NCI-H2081 (cell line): ENCODE results near the gene ZBTB8B.
"Not testable (repeated sequence)": the region's sequence is repeated elsewhere in the genome, so short reads cannot be mapped to it uniquely, and the experiment has no call there.

Experiments used
- DNase-seq, 2 experiments: peaks; one replicate each; lab custom pipeline; 2025; lab: John Stamatoyannopoulos, UW

The ZBTB8B gene

DNA sequence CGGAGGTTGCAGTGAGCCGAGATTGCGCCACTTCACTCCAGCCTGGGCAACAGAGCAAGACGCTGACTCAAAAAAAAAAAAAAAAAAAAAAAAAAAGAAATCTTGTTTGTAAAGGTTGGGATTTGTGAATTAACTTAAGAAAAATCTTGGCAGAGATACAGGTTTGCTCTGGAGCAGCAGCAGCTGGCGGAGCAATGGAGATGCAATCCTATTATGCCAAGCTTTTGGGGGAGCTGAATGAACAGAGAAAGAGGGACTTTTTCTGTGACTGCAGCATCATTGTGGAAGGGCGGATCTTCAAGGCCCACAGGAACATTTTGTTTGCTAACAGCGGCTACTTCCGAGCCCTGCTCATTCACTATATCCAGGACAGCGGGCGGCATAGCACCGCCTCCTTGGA, 5.6 kb downstream of the ZBTB8B start:
- no peak for DNase-seq

GRCh38 chr1:32470991-32471694, 6.3 kb downstream of the ZBTB8B start:
- no peak for DNase-seq

- DNase-seq = no peak
Observed at GRCh38 chr1:32471695-32472362, 7.0 kb downstream of the ZBTB8B start.

DNA sequence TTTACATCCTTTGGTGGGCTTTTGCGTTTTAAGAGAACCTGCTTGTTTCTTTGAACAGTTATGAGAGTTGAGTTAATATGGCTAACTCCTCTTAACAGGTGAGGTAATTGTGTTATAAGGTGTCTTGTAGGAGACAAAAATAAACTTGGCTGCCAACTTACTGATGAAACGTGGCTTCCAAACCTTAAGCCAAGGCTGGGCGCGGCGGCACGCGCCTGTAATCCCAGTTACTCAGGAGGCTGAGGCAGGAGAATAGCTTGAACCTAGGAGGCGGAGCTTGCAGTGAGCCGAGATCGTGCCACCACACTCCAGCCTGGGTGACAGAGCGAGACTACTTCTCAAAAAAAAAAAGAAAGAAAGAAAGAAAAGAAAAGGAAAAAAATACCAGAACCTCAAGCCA, 8.1 kb downstream of the ZBTB8B start:
- not testable (repeated sequence) for DNase-seq

DNA sequence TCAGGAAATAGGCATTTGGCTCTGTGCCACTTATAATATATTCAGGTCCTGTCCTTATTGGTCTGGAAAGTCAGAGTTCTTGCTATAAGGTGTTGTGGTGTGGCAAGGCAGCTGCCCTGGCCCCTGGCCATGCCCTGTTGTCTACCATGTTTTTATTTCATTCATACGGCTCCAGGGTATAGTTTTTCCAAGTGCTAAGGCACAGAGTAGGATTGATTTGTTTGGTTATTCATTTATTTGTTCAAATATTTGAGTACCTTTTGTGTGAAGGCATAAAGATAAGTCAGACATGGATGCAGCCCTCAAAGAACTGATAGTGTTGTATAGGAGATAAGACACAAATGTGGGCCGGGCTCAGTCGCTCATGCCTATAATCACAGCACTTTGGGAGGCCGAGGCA, 10.1 kb downstream of the ZBTB8B start:
- peak in 1 of 2 experiments; percentile 52 for DNase-seq

DNA sequence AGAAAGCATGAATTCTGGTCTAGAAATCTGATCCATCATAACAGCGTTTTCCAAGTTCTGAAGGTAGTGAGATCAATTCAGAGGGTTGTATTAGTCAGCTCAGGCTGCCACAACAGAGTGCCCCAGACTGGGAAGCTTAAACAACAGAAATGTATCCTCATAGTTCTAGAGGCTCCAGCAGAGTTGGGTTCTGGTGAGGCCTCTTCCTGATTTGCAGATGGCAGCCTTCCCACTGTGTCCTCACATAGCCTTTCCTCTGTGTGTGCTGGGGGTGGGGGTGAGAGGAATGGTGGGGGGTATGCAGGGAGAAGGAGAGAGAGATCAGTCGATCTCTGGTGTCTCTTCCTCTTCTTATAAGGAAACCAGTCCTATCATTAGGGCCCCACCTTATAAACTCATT, 15.1 kb downstream of the ZBTB8B start:
- DNase-seq = no peak

- no peak for DNase-seq
Observed at GRCh38 chr1:32480761-32481160, 15.9 kb downstream of the ZBTB8B start.

GRCh38 chr1:32481788-32482187, 16.9 kb downstream of the ZBTB8B start:
- DNase-seq = not testable (repeated sequence)

DNA sequence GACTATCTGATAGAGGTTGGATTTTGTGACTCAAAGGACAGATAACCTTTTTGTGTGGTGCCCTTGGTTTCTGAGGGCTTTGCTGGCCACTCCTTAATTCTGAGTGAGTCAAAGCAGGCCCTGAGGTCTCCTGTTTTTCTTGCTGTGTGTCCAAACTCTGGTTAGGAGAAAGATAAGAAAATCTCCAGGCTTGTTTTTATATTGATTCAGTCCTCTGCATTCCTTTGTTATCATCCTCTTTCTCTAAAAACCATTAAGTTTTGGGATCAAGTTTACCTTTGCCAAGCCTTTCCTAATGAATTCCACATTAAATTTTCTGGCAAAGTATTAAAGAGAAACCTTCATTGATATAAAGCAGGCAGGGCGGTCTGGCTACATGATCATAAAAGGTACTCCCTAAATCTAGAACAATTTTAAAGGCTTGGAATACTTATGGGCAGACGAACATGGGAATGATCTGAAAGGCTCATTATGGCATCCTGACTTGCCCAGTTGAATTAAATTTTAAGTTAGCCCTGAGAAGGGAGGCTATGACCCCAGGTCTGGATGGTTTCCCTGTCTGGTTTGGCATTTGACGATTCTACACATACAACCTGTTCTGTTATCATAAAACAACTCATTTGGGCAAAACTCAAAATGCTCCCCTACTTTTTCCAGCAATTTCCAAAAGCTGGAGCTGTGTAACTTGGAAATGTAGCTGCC, 20.8 kb downstream of the ZBTB8B start:
- no peak for DNase-seq

DNA sequence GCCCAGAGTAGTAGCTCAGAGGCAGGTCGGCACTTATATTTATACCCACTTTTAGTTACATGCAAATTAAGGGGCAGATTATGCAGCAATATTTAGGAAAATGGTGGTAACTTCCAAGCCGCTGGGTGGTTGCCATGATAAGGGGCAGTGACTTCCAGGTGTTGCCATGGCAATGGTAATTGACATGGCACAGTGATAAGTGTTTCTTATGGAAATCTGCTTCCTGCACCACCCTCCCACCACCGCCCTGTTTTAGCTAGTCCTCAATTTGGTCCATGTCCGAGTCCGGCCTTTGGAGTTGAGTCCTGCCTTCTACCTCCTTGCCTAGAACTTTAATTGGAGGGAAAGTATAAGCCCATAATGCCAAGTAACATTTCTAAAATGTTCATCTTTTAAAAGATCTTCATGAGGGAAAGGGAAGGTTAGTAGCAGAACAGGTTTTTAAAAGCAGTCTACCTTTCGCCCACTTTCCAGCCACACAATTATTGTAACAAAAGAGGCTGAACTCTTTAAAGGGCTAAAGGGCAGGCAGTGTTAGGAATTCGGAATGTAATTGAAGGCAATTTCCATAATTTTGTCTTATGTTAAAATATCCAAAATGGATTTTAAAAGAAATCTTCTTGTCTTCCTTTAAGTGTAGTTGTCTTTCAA, 21.7 kb downstream of the ZBTB8B start:
- DNase-seq = peak in 1 of 2 experiments; percentile 26

- DNase-seq = no peak
Observed at GRCh38 chr1:32487182-32487581, 22.3 kb downstream of the ZBTB8B start.

- DNase-seq = no peak
Observed at GRCh38 chr1:32489774-32490454, 25.0 kb downstream of the ZBTB8B start.

DNA sequence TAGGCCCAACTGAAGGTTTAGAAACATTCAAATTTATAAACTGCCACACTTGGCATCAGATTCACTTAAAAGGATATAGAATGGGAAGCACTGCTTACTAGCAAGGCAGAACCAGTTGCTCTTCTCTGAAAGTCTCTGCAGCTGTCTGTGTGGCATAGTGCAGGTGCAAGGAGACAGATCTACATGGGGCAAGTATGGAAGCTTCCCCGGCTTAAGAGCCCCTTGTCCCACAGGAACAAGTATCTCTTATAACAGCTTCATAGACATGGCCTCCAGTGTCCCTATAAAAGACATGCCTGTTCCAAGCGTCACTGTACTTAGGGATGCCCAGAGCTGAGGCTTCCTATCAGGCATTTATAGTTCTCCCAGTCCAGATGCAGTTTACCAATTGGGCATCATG, 26.5 kb downstream of the ZBTB8B start:
- DNase-seq = no peak

DNA sequence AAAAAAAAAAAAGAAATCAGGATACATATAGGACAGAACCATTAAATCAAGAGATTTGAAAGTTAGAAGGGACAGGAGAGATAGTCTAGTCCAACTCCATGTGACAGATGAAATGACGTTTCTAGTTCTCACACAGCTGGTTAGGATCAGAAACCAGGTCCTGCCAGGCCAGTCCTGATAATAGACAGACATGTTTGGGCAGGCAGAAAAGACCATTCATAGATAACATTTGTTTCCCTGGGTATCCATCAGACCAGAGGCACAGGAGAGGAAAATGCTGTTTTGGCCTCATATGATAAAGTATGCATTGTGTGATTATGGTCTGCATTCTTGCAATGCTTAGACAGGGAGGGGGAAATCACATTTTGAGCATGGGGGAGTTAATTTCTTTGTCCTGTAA, 29.3 kb downstream of the ZBTB8B start:
- DNase-seq = no peak

GRCh38 chr1:32494711-32495337, 30.0 kb downstream of the ZBTB8B start:
- no peak for DNase-seq

DNA sequence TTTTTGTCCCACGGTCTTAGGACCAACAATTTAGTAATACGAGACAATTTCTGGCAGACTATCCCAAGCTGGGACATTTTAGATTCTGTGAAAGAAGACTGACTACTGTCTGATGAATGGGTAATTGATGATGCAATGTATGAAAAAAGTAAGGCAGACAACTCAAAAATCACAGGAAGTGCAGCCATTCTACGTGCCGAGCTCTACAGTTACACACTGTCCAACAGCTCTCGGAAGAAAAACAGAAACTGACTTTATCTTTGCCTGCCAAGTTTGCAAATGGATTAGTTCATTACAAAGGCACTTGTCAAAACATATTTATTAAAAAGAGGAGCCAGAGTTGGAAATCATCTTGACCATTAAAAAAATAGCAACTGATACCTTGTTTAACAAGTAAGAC, 31.3 kb downstream of the ZBTB8B start:
- no peak for DNase-seq

DNA sequence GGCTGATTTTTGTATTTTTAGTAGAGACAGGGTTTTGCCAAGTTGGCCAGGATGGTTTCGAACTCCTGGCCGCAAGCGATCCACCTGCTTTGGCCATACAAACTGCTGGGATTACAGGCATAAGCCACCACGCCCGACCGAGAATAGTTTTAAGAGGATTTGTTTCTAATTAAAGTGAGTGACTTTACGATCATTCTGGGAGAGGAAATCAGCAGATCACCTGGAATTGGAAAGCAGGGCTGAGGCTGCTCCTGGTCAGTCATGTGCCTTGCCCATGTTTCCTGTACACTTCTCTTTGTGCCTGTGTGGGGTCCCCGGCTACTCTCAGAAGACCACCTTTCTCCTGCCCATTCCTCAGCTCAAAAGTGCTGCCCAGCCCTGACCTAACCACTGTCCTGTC, 33.9 kb downstream of the ZBTB8B start:
- DNase-seq = no peak

DNA sequence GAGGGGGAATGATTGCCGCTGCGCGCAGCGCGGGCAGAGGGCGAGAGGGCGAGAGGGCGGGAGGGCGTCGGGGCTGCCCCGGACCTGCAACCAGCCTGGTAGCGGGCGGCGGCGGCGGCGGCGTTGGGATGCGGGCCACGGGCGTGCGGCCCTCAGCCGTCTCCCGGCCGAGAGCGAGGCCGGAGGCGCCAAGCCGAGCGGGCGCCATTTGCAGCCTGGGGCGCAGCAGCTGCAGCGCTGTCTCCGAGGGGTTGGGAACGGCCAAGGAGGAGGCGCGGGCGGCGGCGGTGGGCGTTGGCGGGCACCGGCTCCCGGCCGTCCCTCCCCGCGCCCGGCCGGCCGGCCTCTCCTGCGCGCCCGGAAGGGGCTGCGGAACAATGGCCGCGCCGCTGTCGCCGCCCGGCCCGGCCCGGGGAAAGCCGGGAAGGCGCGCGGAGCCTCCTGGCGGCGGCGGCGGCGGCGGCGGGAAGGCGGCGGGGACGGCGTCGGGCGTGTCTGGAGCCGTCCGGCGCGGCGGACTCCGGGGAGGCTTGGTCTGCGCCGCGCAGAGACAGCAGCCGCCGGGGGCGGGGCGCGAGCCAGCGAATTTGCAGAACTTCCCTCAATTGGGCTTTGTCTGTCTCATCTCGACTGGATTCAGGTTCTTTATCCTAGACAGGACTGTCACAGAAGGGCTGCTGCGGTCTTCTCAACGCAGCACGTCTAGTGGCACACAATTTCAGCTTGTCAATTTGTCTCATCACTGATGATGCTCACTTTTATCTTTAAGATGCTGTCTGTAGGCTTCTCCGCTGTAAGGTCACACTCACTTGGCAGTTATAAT, 35.7 kb downstream of the ZBTB8B start:
- peak; percentile 65 to 76 for DNase-seq

DNA sequence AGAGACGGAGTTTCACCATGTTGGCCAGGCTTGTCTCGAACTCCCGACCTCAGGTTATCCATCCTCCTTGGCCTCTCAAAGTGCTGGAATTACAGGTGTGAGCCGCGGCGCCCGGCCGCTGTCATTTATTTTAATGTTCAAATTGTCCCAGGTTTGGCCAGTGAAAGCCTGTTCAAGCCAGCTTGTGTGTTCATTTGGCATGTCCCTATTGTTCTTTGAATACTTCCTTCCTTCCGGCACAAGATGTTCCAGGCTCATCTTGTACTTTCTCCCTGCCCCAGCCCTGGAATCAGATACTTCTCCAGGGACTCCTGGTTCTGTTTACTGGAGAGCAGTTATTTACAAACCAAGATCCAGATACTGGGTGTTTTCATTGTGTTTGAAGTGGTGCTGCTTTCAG, 37.0 kb downstream of the ZBTB8B start:
- DNase-seq = no peak

GRCh38 chr1:32503153-32503552, 38.3 kb downstream of the ZBTB8B start:
- DNase-seq = no peak

- no peak for DNase-seq
Observed at GRCh38 chr1:32507021-32507420, 42.1 kb downstream of the ZBTB8B start.
